ENCODE results near the gene TIPIN. TPM values are rescaled to one million over a fixed set of nuclear protein-coding genes. Genes with fewer than 3 reads are reported as not detected.

Gene TIPIN, protein sequence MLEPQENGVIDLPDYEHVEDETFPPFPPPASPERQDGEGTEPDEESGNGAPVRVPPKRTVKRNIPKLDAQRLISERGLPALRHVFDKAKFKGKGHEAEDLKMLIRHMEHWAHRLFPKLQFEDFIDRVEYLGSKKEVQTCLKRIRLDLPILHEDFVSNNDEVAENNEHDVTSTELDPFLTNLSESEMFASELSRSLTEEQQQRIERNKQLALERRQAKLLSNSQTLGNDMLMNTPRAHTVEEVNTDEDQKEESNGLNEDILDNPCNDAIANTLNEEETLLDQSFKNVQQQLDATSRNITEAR
- 49.2 and 56.0 TPM in 2 replicates for total RNA-seq

DNA sequence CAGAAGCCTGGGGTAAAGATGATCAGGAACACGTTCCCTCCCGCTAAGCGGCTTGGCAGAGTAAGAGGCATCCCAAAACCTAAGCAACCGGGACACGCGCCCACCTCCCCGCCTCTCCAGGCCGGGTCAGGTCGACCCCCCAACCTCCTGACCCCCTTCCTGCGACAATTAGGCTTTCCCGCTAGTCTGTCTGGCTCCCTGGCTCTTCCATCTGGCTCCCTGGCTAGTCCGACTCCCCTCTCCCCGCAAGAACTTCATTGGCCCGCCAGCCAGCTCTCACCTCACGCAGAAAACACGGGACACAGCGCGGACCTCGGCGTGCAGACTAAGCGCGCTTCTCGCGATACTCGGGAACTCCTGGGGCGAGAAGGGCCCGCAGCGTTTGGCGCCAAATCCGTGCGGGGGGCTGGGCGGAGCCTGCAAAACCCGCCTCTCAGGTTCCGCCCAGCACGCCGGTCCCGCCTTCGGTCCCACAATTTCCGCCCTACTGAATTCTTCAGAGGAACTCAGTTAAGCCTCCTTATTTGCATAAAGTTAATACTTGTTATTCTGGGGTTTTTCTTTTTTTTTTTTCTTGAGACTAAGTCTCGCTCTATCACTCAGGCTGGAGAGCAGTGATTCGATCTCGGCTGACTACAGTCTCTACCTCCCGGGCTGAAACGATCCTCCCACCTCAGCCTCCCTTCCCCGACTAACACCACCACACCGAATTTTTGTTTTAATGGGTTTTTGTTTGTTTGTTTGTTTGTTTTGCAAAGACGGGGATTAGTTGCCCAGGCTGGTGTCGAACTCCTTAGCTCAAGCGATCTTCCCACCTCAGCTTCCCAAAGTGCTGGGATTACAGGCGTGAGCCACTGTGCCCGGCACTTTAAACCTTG, at the start of gene TIPIN:
TSS of gene TIPIN (minus strand) at position 327 of the 878 bp plus-strand sequence. CDS start 3,738 bp downstream, outside the sequence.
- no peaks in the 10 kb centered on the region for H3K9me3 Mint-ChIP-seq
- H3K27ac Mint-ChIP-seq: peak within 1 kb of the TSS; percentile 97
- DNase-seq (ENCODE audit: low spot score): peak; percentile 96
- H3K36me3 Mint-ChIP-seq (ENCODE audit: low read depth): peaks cover 13% of the 10 kb centered on the region
- H3K4me1 Mint-ChIP-seq (ENCODE audit: low read depth): peaks cover 35% of the 10 kb centered on the region
- peak within 1 kb of the TSS; percentile 96 for H3K4me3 Mint-ChIP-seq
- intact Hi-C loops (cut with micrococcal nuclease): loop anchor here (1.0 to 2.0 kb wide), 9 partner anchors 14 to 1052 kb away; partner anchors contain the start of genes DENND4A, DIS3L, DPP8 and MAP2K1
- H3K27me3 Mint-ChIP-seq (ENCODE audit: insufficient read depth): no peaks in the 10 kb centered on the region

DNA sequence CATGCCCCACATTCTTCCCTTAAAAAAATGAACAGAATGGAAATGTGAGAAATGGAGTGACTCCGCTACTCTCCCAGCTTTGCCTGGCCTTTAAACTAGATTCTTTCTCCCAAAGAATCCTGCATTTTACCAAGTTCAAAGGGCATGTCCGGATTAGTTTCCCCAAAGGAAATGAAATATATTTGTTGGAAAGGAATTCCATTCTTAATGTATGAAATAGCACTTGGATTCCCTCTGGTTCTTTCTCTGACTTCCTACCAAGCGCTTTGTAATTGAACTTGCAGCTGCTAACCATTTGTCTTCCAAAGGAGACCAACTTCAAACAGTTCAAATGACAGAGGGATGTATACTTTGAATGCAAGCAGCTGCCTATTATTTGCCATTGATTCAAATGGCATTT, 49.1 kb upstream of the TIPIN start:
- peaks cover 98% of the 10 kb centered on the region for H3K4me1 Mint-ChIP-seq (ENCODE audit: low read depth)
- intact Hi-C loops (cut with micrococcal nuclease): no loop called here
- H3K27ac Mint-ChIP-seq: no peak overlapping the region
- no peak for DNase-seq (ENCODE audit: low spot score)
- peaks cover 25% of the 10 kb centered on the region for H3K36me3 Mint-ChIP-seq (ENCODE audit: low read depth)
- no peaks in the 10 kb centered on the region for H3K27me3 Mint-ChIP-seq (ENCODE audit: insufficient read depth)
- H3K4me3 Mint-ChIP-seq: no peak overlapping the region
- H3K9me3 Mint-ChIP-seq: no peaks in the 10 kb centered on the region

DNA sequence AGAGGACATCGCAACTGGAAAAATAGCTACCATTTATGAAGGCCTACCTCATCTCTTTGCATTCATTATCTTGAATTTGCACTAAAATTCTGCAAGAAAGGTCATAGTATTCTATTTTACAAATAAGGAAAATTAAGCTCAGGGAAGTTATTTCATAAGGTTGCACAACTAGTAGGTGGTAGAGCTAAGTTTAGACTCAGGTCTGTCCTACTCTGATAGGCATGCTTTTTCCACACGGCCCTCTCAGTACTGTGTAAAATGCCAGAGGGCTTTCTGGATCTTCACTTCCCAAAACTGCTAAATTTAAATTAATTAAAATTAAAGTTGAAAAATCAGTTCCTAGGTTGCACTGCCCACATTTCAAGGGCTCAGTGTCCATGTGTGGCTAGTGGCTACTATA, 48.5 kb upstream of the TIPIN start:
- no peak for DNase-seq (ENCODE audit: low spot score)
- Mint-ChIP-seq H3K27ac (peak overlapping the region; percentile 37), H3K9me3 (no peaks in the 10 kb centered on the region), H3K27me3 (ENCODE audit: insufficient read depth) (no peaks in the 10 kb centered on the region), H3K36me3 (ENCODE audit: low read depth) (peaks cover 26% of the 10 kb centered on the region), H3K4me3 (peak overlapping the region; percentile 73), H3K4me1 (ENCODE audit: low read depth) (peaks cover 98% of the 10 kb centered on the region)
- intact Hi-C loops (cut with micrococcal nuclease): no loop called here

DNA sequence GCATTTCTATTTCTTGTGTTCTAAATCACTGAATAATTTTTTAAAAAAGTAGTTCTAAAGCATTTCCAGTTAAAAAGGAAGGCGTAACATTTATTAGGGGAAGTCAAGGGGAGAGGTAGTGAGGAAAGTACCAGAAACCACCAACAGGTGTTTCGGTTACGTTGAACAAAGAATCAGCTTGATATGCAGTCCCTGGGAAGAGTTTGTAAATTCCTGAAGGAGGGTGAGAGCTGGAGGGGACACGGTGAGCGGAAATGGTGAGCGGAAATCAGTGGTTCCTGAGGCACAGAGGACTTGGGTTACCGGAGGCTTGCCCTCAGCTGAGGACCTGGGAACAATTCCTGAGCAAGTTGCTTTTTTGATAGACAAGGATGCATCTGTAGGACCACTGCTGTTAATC, 48.0 kb upstream of the TIPIN start:
- peak overlapping the region; percentile 37 for H3K27ac Mint-ChIP-seq
- no peaks in the 10 kb centered on the region for H3K27me3 Mint-ChIP-seq (ENCODE audit: insufficient read depth)
- no peak for DNase-seq (ENCODE audit: low spot score)
- H3K4me3 Mint-ChIP-seq: peak overlapping the region; percentile 73
- peaks cover 95% of the 10 kb centered on the region for H3K4me1 Mint-ChIP-seq (ENCODE audit: low read depth)
- intact Hi-C loops (cut with micrococcal nuclease): loop anchor here (5.0 kb wide), 1 partner anchor 68 kb away; no protein-coding TSS in a partner anchor
- H3K9me3 Mint-ChIP-seq: no peaks in the 10 kb centered on the region
- H3K36me3 Mint-ChIP-seq (ENCODE audit: low read depth): peaks cover 23% of the 10 kb centered on the region

DNA sequence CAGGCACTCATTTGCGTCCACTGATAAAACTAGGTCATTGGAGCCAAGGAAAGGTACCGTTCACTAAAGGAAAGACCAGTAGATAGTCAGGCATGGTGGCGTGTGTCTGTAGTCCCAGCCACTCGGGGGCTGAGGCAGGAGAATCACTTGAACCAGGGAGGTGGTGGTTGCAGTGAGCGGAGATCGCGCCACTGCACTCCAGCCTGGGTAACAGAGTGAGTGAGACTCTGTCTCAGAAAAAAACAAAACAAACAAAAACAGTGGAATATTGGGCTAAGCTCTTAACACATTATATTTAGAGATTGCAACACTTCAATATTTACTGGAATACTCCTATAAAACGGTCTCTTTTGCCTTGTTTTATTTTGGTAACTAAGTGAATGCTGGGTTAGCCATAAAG, 47.6 kb upstream of the TIPIN start:
- Mint-ChIP-seq H3K4me3 (peak overlapping the region; percentile 73), H3K36me3 (ENCODE audit: low read depth) (peaks cover 27% of the 10 kb centered on the region), H3K9me3 (no peaks in the 10 kb centered on the region), H3K27ac (no peak overlapping the region), H3K4me1 (ENCODE audit: low read depth) (peaks cover 95% of the 10 kb centered on the region), H3K27me3 (ENCODE audit: insufficient read depth) (no peaks in the 10 kb centered on the region)
- intact Hi-C loops (cut with micrococcal nuclease): loop anchor here (5.0 kb wide), 1 partner anchor 68 kb away; no protein-coding TSS in a partner anchor
- no peak for DNase-seq (ENCODE audit: low spot score)

DNA sequence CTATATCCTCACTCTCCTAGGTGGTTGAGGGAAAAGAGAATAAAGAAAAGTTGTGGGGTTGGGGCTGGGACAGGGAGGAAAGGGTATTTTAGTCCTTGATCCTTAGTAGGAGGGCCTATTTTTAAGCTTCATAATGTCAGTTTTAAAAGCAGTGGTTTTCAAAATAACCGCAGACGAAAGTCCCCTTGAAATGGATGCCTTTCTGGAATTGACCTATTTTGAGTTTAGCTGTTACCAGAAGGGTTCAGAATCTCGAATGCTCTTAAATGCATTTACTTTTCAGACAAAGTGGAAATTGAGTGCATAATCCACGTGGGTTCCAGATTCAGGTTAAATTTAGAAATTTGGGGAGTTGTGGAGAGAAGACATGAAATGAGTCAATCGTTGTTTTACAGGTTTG, 46.8 kb upstream of the TIPIN start:
- H3K4me3 Mint-ChIP-seq: no peak overlapping the region
- no peak for DNase-seq (ENCODE audit: low spot score)

DNA sequence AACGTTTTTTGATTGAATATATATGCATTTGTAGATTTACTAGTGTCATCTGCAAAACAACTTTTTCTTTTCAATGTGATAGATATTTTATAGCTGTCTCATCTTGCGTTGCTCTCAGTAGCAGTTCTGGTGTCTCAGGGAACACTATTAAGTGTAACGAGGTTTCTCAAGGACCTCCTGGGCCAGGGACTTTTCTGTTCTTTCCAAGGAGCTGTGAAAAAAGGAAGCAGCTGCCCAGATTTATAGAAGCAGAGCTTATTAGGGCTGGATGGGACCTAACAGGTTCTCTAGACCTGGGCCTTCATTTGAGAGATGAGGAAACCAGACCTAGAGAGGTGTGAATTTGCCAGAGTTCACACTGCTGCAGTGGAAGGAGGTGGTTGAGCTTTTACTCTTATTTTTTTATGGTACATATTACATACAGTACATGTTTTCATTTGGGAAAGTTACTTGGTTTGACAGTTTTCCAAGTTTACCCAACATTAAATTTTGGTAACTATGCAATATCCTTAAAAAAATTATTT, 46.3 kb upstream of the TIPIN start:
- no peak for DNase-seq (ENCODE audit: low spot score)
- Mint-ChIP-seq H3K27ac (no peak overlapping the region), H3K4me3 (peak overlapping the region; percentile 36), H3K9me3 (no peaks in the 10 kb centered on the region), H3K27me3 (ENCODE audit: insufficient read depth) (no peaks in the 10 kb centered on the region), H3K36me3 (ENCODE audit: low read depth) (peaks cover 23% of the 10 kb centered on the region), H3K4me1 (ENCODE audit: low read depth) (peaks cover 88% of the 10 kb centered on the region)
- intact Hi-C loops (cut with micrococcal nuclease): loop anchor here (2.0 to 5.0 kb wide), 2 partner anchors 16 to 69 kb away; partner anchors contain the start of gene MAP2K1

More for the DNA sequence above, 46.8 kb upstream of the TIPIN start:
- Mint-ChIP-seq H3K36me3 (ENCODE audit: low read depth) (peaks cover 25% of the 10 kb centered on the region), H3K9me3 (no peaks in the 10 kb centered on the region), H3K27ac (no peak overlapping the region), H3K27me3 (ENCODE audit: insufficient read depth) (no peaks in the 10 kb centered on the region), H3K4me1 (ENCODE audit: low read depth) (peaks cover 89% of the 10 kb centered on the region)
- intact Hi-C loops (cut with micrococcal nuclease): loop anchor here (2.0 to 5.0 kb wide), 2 partner anchors 17 to 69 kb away; partner anchors contain the start of gene MAP2K1

DNA sequence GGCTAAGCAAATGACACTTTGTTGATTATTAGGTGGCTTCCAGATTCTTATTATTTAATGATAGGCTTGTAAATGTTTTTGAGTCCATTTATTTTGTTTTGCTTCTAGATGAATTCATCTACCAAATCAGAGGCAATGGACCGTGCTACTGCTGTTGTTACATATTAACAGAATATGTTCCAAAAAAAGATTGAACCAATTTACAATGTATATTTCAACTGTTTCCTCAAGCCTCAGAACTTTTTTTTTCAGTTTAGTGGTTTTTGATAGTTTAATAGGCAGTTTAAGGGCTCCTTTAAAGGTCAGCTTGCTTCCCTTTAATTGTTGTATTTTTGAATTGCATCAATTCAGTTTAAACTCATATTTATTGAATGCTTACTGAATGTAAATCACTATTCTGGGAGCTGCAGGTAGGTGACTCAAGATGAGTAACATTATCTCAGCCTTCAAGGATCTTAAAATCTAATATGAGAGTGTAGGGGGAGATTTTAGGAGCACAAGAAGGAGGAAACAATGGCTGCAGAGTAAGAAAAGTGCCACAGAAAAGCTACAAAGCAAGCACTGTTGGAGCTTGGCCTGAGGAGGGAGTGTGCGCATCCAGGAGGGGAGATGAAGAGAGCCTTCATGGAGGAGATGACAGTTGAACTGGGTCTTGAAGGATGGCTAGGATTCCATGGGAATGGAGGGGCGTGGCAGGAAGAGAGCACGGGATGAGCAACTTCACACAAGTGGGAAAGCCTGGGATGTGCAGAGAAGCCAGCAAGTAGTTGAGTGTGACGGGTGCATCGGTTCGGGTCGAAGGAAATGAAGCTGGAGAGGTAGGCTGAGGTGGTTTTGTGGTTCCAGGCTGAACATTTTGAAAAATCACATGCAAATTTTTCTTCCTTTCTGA, 44.9 kb upstream of the TIPIN start:
- DNase-seq (ENCODE audit: low spot score): no peak
- intact Hi-C loops (cut with micrococcal nuclease): loop anchor here (2.0 to 5.0 kb wide), 2 partner anchors 15 to 71 kb away; partner anchors contain the start of gene MAP2K1
- Mint-ChIP-seq H3K27ac (peak overlapping the region; percentile 75), H3K9me3 (no peaks in the 10 kb centered on the region), H3K27me3 (ENCODE audit: insufficient read depth) (no peaks in the 10 kb centered on the region), H3K36me3 (ENCODE audit: low read depth) (peaks cover 27% of the 10 kb centered on the region), H3K4me3 (peak overlapping the region; percentile 76), H3K4me1 (ENCODE audit: low read depth) (peaks cover 74% of the 10 kb centered on the region)

DNA sequence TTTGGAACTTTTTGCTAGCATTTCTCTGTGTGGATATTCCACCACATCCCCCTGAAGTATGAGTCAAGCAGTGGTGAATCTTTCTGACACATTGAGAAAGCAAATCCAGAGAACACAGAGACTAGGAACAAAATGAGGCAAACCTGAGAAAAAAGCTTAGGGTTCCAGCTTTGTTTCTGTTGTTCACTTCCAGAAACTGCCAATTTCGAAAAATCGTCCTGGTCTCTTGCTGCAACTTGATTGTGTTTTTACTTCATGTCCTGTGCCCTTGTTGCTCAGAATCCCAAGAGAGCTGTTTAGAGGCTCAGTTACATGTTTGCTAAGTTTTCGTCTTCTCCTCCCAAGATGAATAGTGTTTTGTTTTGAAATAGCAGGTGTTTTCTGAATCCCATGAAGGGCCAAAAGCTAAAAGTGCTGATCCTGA, 43.9 kb upstream of the TIPIN start:
- no peak overlapping the region for H3K4me3 Mint-ChIP-seq
- H3K27me3 Mint-ChIP-seq (ENCODE audit: insufficient read depth): no peaks in the 10 kb centered on the region
- no peaks in the 10 kb centered on the region for H3K9me3 Mint-ChIP-seq
- H3K36me3 Mint-ChIP-seq (ENCODE audit: low read depth): peaks cover 36% of the 10 kb centered on the region
- peak overlapping the region; percentile 26 for H3K27ac Mint-ChIP-seq
- peaks cover 67% of the 10 kb centered on the region for H3K4me1 Mint-ChIP-seq (ENCODE audit: low read depth)
- DNase-seq (ENCODE audit: low spot score): no peak
- intact Hi-C loops (cut with micrococcal nuclease): loop anchor here (5.0 kb wide), 1 partner anchor 72 kb away; no protein-coding TSS in a partner anchor

DNA sequence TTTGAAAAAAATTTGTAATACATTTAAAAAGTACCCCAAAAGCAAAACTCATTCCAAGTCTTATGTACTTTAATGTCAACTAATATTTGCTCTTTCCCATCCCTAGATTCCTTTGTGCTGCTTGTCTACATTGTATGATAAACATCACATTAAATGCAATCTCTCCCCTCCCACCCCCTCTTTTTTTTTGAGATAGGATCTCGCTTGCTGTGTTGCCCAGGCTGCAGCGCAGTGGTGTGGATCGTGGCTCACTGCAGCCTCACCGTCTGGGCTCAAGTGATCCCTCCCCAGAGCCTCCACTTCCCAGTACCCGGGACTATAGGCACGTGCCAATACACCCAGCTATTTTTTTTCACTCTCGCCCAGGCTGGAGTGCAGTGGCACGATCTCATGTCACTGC, 42.8 kb upstream of the TIPIN start:
- Mint-ChIP-seq H3K4me3 (no peak overlapping the region), H3K36me3 (ENCODE audit: low read depth) (peaks cover 34% of the 10 kb centered on the region), H3K27ac (no peak overlapping the region), H3K27me3 (ENCODE audit: insufficient read depth) (no peaks in the 10 kb centered on the region), H3K4me1 (ENCODE audit: low read depth) (peaks cover 70% of the 10 kb centered on the region), H3K9me3 (no peaks in the 10 kb centered on the region)
- DNase-seq (ENCODE audit: low spot score): no peak
- intact Hi-C loops (cut with micrococcal nuclease): no loop called here

DNA sequence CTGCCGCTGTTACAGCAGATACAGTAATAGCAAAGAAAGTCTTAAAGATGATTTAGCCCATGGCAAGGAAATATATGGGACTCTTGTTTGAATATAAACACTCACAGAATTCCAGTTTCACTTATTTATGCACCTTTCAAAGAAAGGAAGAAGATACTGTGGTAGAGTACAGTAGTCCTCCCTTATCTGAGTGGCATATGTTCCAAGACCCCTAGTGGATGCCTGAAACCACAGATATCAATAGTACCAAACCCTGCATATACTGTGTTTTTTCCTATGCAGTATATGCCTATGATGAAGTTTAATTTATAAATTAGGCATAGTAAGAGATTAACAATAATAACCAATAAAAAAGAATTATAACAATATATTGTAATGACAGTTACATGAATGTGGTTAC, 38.4 kb upstream of the TIPIN start:
- Mint-ChIP-seq H3K4me1 (ENCODE audit: low read depth) (peaks cover 59% of the 10 kb centered on the region), H3K36me3 (ENCODE audit: low read depth) (peaks cover 37% of the 10 kb centered on the region), H3K27ac (no peak overlapping the region), H3K9me3 (no peaks in the 10 kb centered on the region), H3K4me3 (no peak overlapping the region), H3K27me3 (ENCODE audit: insufficient read depth) (no peaks in the 10 kb centered on the region)
- intact Hi-C loops (cut with micrococcal nuclease): loop anchor here (1.0 kb wide), 1 partner anchor 27 kb away; no protein-coding TSS in a partner anchor
- no peak for DNase-seq (ENCODE audit: low spot score)

DNA sequence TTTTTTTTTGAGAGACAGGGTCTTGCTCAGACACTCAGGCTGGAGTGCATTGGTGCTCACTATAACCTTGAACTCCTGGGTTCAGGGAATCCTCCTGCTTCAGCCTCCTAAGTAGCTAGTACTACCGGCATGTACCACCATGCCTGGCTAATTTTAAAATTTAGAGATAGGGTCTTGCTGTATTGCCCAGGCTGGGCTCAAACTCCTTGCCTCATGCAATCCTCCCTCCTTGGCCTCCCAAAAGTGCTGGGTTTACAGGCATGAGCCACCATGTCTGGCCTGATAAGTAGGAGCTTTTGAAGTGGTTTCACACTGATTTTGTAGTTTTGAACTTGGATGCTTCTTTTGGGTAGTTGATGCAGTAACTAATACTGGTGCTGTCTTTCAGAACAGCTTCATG, 38.0 kb upstream of the TIPIN start:
- H3K27ac Mint-ChIP-seq: no peak overlapping the region
- intact Hi-C loops (cut with micrococcal nuclease): loop anchor here (1.0 kb wide), 1 partner anchor 28 kb away; no protein-coding TSS in a partner anchor
- H3K36me3 Mint-ChIP-seq (ENCODE audit: low read depth): peaks cover 39% of the 10 kb centered on the region

More for the DNA sequence above, 38.0 kb upstream of the TIPIN start:
- Mint-ChIP-seq H3K27me3 (ENCODE audit: insufficient read depth) (no peaks in the 10 kb centered on the region), H3K4me3 (no peak overlapping the region), H3K4me1 (ENCODE audit: low read depth) (peaks cover 62% of the 10 kb centered on the region), H3K9me3 (no peaks in the 10 kb centered on the region)
- no peak for DNase-seq (ENCODE audit: low spot score)

All from activated T-helper 1 cell treated with anti-CD3 and anti-CD28 coated beads, Interleukin-12 subunit alpha, Interleukin-12 subunit beta, Interleukin-2, Interleukin-4 antibody, amounts not matched to agents 30 ng/mL and 10 ng/mL and 1 ng/mL, durations not matched to agents 14 hours and 24 hours and 36 hours (primary cell).